Adipocyte (in vitro differentiated cells): ENCODE results near the gene TNFAIP8.

ENCODE experiments used
- DNase-seq: peaks from one replicate; pipeline ENCODE4 v3.0.0-alpha.2; 2015; ENCODE audit warnings: low read depth
- H3K27me3 ChIP-seq: replicated peaks from 2 replicates; pipeline ENCODE4 v1.7.0; 2013; ENCODE audit warnings: mild to moderate bottlenecking, low read length, moderate library complexity; ENCODE audit not compliant: control insufficient read depth, insufficient read depth
- H3K36me3 ChIP-seq: 2 replicates; pipeline ENCODE4 v1.7.0; 2013; ENCODE audit warnings: low read length, mild to moderate bottlenecking, moderate library complexity; ENCODE audit not compliant: control insufficient read depth, insufficient read depth, severe bottlenecking
- H3K4me1 ChIP-seq: 2 replicates; pipeline ENCODE4 v1.7.0; 2013; ENCODE audit warnings: mild to moderate bottlenecking, low read length, moderate library complexity; ENCODE audit not compliant: control insufficient read depth, insufficient read depth
- H3K4me3 ChIP-seq: 2 replicates; pipeline ENCODE4 v1.7.0; 2013; ENCODE audit warnings: mild to moderate bottlenecking, low read length, moderate library complexity
- H3K9ac ChIP-seq: 2 replicates; pipeline ENCODE4 v1.7.0; 2013; ENCODE audit warnings: mild to moderate bottlenecking, low read length, moderate library complexity
- H3K9me3 ChIP-seq: 2 replicates; pipeline ENCODE4 v1.7.0; 2013; ENCODE audit warnings: mild to moderate bottlenecking, low read length, moderate library complexity; ENCODE audit not compliant: control insufficient read depth

Gene TNFAIP8

DNA sequence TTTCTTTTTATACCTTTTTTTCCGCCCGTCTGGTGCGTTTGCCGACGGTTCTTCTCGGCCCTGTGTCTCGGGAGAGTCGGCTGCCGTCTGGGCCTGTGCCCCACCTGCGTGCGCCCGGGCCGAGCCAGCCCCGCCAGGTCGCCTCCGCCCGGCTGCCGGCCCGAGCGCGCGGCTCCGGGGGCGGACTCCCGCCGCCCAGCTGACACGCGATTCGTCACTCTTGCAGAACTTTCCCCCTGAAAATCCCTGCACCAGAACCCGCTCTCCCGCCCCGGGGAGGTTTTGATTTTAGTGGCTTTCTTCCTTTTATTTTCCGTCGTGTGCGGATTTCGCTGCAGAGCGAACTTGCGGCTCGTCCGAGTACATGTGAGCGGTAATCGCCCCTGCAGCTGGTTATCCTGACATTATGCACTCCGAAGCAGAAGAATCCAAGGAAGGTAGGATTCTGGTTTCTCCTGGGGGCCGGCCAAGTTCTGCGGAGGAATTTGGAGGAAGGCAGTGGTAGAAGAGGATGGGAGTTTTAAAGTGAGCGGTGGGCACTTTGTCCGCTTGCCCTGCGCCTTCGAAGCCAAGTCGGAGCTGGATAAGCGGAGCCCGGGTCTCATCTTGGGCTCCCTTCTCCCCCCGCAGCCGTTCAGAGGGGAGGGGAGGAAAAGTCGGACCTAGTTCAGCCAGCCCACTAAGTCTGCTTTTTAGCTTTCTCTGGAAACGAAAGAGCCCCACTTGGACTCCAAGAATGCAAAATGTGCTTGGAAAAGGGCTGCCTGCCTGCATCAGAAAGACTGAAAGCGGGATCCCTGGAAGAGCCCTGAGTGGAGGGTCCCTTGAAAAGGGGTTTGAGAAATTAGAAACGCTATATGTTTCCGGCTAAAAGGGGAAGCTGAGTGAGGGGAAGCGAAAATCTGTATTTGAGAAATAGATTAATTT, at the start of gene TNFAIP8:
TNFAIP8 (plus strand) TSS at position 335 of the 927 bp plus-strand sequence; CDS start at position 407, 72 bp downstream.
- peak; percentile 85 for DNase-seq
- H3K9ac ChIP-seq: peak within 1 kb of the TSS; percentile 90
- no peaks in the 10 kb centered on the region for H3K9me3 ChIP-seq

DNA sequence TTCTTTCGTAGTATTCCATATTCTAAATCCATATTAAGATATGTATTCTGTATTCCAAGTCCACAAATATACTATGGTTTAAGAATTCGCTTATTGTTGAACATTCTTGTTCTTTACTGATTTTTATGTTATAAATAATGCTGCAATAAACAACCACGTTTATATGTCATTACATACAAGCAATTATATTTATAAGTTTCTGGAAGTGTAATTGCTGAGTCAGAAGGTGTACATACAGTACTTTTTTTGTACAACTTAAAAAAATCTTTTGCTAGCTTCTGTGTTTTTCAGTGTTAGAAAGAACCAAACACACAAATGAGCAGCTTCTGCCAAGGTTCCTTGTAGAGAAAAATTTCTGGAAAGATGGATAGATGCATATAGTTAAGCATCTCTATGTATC, 48.6 kb upstream of the TNFAIP8 start:
- H3K36me3 ChIP-seq: no peaks in the 10 kb centered on the region
- no peak for DNase-seq
- no peak overlapping the region for H3K9ac ChIP-seq
- peaks cover 17% of the 10 kb centered on the region for H3K4me1 ChIP-seq
- H3K27me3 ChIP-seq: no peaks in the 10 kb centered on the region
- no peak overlapping the region for H3K4me3 ChIP-seq
- H3K9me3 ChIP-seq: no peaks in the 10 kb centered on the region

More for the DNA sequence above, at the start of gene TNFAIP8:
- Histone ChIP-seq H3K4me3 (peak within 1 kb of the TSS; percentile 90), H3K27me3 (no peaks in the 10 kb centered on the region), H3K4me1 (peaks cover 34% of the 10 kb centered on the region), H3K36me3 (no peaks in the 10 kb centered on the region)

DNA sequence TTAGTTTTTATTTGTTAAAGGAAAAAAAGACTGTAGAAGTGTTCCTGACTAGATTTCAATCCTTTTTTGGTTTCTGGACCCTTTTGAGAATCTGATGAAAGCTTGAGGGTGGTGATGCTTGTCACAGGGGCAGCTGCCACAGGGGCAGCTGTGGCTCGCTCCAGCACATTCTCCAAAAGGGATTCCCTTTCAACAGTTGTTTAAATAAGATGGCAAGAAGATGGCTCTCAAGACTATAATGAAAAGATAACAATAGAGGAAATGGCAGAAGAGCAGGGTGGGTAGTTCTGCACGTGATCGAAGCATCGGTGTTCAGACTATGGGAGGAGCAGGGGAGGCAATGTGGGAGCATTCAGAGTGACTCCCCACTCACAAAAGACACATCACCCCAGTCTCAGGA, 46.5 kb upstream of the TNFAIP8 start:
- DNase-seq: no peak
- Histone ChIP-seq H3K4me1 (peaks cover 11% of the 10 kb centered on the region), H3K27me3 (no peaks in the 10 kb centered on the region), H3K4me3 (no peak overlapping the region), H3K9me3 (no peaks in the 10 kb centered on the region), H3K9ac (no peak overlapping the region), H3K36me3 (no peaks in the 10 kb centered on the region)

DNA sequence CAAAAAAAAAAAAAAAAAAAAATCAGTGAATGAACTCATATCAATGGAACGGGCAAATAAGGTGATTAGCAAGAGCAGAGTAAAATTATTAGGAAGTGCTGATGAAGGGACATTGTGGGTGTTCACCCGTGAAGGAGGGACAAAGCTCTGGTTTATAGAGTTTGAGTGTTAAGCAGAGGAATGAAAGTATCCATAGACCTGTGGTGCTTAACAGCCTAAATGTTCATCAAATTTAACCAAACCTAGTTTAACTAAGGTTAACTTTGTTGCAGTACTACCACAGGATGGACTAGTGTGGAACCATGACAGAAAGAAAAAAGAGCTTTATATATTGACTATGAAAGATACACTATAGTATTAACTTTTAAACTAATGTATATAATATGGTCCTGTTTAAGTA, 44.1 kb upstream of the TNFAIP8 start:
- H3K27me3 ChIP-seq: no peaks in the 10 kb centered on the region
- no peak overlapping the region for H3K9ac ChIP-seq
- no peak overlapping the region for H3K4me3 ChIP-seq
- no peaks in the 10 kb centered on the region for H3K9me3 ChIP-seq
- no peak for DNase-seq
- H3K36me3 ChIP-seq: no peaks in the 10 kb centered on the region
- peaks cover 15% of the 10 kb centered on the region for H3K4me1 ChIP-seq

DNA sequence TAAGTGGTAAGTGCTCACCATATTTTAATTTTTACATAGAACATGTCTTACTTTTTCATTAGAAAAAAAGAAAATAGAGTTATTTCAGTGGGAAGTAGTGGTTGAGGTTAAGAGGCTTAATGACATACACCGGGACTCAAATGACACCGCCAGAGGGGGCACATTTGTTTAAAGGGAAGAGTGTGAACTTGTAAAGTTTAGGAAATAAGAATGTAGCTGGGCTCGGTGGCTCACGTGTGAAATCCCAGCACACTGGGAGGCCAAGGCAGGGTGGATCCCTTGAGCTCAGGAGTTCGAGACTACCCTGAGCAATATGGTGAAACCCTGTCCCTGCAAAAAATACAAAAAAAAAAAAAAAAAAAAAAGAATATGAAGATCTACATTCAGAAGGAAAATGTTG, 43.4 kb upstream of the TNFAIP8 start:
- H3K9me3 ChIP-seq: no peaks in the 10 kb centered on the region

DNA sequence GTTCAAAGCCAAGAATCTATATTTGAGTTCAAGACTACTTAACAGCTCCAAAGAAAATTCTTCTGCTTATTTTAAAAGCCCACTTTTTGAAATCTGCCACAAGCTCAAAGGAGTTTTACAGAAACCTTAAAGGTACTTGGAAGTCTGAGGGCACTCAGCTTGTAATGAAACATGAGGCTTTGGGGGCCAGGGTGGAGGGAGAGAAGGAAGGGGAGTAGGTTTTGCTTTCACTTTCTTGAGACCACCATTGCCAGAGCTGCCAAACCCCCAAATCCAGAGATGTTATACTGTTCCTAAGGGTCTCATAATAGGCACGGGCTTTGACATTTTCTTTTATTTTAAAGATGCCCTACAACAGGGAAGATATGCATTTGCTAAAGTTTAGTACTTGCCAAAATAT, 42.6 kb upstream of the TNFAIP8 start:
- Histone ChIP-seq H3K4me1 (peaks cover 15% of the 10 kb centered on the region), H3K9me3 (no peaks in the 10 kb centered on the region), H3K4me3 (no peak overlapping the region), H3K27me3 (no peaks in the 10 kb centered on the region), H3K36me3 (no peaks in the 10 kb centered on the region), H3K9ac (no peak overlapping the region)
- no peak for DNase-seq

More for the DNA sequence above, 43.4 kb upstream of the TNFAIP8 start:
- no peaks in the 10 kb centered on the region for H3K36me3 ChIP-seq
- H3K4me1 ChIP-seq: peaks cover 15% of the 10 kb centered on the region
- no peak overlapping the region for H3K9ac ChIP-seq
- H3K4me3 ChIP-seq: no peak overlapping the region
- DNase-seq: no peak
- no peaks in the 10 kb centered on the region for H3K27me3 ChIP-seq

DNA sequence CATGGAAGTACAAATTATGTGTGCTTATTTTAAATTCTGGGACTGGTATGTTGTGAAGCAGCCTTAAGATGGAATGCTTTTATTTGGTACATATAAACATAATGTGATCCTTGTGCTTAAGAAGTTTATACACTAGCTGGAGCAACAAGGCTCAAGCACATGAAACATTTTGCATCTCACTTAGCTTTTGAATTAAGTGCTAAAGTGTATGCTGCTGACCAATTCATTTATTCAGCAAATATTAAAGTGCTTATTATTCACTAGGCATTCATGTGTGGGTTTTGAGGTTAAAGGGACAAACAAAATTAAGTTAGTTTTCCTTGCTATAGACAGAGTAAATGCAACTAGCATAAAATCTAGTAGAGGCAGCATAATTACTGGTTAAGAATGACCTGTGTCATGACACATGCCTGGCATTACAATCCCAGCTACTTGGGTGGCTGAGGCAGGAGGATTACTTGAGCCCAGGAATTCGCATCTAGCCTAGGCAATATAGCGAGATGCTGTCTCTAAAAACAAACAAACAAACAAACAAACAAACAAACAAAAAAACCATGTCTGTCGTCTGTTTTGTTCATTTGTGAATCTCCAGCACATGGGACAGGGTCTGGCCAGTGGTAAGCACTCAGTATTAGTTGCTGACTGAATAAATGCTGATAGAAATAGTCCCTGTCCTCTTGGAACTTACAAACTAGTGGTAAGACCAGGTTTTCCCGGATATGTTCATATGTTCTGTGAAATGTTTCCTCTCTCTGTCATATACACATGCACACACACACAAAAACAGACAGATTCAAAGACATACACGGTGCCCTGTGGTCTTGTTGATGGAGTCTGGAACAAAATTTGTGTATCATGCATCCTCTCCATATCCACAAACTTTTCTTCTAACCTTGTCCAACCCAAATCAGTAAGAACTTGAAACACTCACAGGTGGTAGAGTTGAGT, 41.9 kb upstream of the TNFAIP8 start:
- H3K27me3 ChIP-seq: no peaks in the 10 kb centered on the region
- H3K4me1 ChIP-seq: peaks cover 15% of the 10 kb centered on the region
- no peak for DNase-seq
- H3K36me3 ChIP-seq: no peaks in the 10 kb centered on the region
- no peak overlapping the region for H3K9ac ChIP-seq
- H3K9me3 ChIP-seq: no peaks in the 10 kb centered on the region
- no peak overlapping the region for H3K4me3 ChIP-seq

DNA sequence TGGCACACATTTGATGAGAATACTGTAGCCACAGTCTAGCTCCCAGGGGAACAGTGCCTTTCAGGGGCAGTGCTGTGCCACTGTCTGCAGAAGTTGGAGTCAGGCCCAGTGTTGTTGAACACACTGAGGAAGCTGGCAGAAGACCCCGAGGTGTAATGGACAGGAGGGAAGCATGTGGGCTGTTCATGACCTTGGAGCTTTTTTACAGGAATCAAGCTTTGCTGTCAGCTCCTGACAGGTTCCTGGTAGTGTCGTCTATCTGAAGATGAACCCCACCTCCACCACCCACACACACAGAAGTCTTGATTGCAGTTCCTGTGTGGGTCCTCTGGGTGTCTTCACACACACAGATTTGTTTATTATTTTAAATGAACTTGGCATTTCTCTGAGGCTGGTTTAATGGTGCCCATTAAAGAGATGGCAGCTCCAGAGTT, 40.3 kb upstream of the TNFAIP8 start:
- no peaks in the 10 kb centered on the region for H3K36me3 ChIP-seq
- H3K27me3 ChIP-seq: no peaks in the 10 kb centered on the region
- H3K9ac ChIP-seq: no peak overlapping the region
- no peaks in the 10 kb centered on the region for H3K9me3 ChIP-seq
- no peak for DNase-seq
- peaks cover 15% of the 10 kb centered on the region for H3K4me1 ChIP-seq
- H3K4me3 ChIP-seq: no peak overlapping the region

DNA sequence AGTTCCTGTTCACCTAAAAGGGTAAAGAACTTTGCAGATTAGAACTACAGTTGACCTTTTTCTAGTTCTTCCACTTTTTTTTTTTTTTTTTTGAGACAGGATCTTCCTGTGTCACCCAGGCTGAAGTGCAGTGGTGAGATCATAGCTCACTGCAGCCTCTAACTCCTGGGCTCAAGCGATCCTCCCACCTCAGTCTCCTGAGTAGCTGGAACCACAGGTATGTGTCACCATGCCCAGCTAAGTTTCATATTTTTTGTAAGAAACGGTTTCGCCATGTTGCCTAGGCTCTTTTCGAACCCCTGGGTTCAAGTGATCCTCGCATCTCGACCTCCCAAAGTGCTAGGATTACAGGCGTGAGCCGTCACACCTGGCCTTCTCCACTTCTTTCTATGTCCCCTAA, 39.7 kb upstream of the TNFAIP8 start:
- H3K36me3 ChIP-seq: no peaks in the 10 kb centered on the region
- H3K9ac ChIP-seq: no peak overlapping the region
- DNase-seq: no peak
- H3K9me3 ChIP-seq: no peaks in the 10 kb centered on the region
- peaks cover 15% of the 10 kb centered on the region for H3K4me1 ChIP-seq
- H3K4me3 ChIP-seq: no peak overlapping the region
- no peaks in the 10 kb centered on the region for H3K27me3 ChIP-seq

DNA sequence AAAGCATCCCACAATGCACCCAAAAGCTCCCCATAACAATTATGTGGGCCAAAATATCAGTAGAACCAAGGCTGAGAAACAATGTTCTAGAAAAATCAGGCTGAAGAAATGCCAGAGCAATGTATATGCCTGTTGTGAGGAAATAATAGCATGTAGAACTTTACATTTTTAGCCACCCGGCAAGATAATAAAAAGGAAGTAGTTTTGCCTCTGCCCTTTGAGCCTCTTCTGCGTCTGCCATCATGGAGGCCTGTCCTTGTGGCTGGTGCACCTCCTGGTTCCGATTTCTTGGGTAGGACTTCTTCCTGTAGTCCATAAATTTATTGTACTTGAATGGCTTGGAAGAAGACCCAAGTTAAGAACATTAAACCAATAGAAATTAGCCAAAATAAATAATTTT, 38.9 kb upstream of the TNFAIP8 start:
- Histone ChIP-seq H3K9ac (no peak overlapping the region), H3K9me3 (no peaks in the 10 kb centered on the region), H3K4me3 (no peak overlapping the region), H3K36me3 (no peaks in the 10 kb centered on the region), H3K4me1 (peaks cover 20% of the 10 kb centered on the region), H3K27me3 (no peaks in the 10 kb centered on the region)
- no peak for DNase-seq

DNA sequence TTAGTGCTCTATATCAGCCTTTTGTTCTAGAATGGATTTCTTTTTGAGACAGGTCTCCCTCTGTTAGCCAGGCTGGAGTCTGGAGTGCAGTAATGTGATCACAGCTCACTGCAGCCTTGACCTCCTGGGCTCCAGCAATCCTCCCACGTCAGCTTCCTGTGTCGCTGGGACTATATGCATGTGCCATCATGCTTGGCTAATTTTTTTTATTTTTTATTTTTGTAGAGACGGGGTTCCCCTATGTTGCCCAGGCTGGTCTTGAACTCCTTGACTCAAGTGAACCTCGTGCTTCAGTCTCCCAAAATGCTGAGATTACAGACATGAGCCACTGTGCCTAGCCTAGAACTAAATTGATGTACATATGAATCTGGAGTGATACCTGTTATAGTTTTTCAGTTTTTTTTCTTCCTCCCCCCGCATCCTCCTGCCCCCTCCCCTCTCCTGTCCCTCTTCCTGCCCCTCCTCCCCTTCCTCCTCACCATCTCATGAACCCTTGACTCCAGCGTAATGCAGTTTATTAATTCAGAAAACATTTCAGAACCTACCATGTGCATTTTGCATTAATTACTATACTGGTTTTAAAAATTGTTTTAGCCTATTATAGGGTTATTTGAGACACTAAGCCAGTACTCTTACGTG, 37.4 kb upstream of the TNFAIP8 start:
- H3K36me3 ChIP-seq: no peaks in the 10 kb centered on the region
- H3K27me3 ChIP-seq: no peaks in the 10 kb centered on the region
- no peak overlapping the region for H3K9ac ChIP-seq
- peaks cover 20% of the 10 kb centered on the region for H3K4me1 ChIP-seq
- no peak for DNase-seq
- H3K9me3 ChIP-seq: no peaks in the 10 kb centered on the region
- no peak overlapping the region for H3K4me3 ChIP-seq
